Neural progenitor cell (in vitro differentiated cells): ENCODE data around the gene PARN.

Experiments used
- EZH2 ChIP-seq: fragments of 200-600 bp; sonication (generic); IDR thresholded peaks from 2 replicates; pipeline ENCODE4 v1.6.1; 2017; ENCODE audit warnings: antibody characterized with exemption, mild to moderate bottlenecking, moderate library complexity
- TF ChIP-seq, protein P1 (sequence below): fragments of 200-600 bp; sonication (generic); IDR thresholded peaks from 2 replicates; pipeline ENCODE4 v1.5.1; 2017; ENCODE audit warnings: antibody characterized with exemption, mild to moderate bottlenecking

- TF ChIP-seq, protein P1, sequence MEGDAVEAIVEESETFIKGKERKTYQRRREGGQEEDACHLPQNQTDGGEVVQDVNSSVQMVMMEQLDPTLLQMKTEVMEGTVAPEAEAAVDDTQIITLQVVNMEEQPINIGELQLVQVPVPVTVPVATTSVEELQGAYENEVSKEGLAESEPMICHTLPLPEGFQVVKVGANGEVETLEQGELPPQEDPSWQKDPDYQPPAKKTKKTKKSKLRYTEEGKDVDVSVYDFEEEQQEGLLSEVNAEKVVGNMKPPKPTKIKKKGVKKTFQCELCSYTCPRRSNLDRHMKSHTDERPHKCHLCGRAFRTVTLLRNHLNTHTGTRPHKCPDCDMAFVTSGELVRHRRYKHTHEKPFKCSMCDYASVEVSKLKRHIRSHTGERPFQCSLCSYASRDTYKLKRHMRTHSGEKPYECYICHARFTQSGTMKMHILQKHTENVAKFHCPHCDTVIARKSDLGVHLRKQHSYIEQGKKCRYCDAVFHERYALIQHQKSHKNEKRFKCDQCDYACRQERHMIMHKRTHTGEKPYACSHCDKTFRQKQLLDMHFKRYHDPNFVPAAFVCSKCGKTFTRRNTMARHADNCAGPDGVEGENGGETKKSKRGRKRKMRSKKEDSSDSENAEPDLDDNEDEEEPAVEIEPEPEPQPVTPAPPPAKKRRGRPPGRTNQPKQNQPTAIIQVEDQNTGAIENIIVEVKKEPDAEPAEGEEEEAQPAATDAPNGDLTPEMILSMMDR: no peak
- TF ChIP-seq EZH2: no peak
Observed at GRCh38 chr16:14491861-14492529, 138.1 kb downstream of the PARN start.
